Mesenteric fat pad (tissue), 1 donor: Measurements from ENCODE around the gene KLHL28. TPM values are rescaled to one million over a fixed set of nuclear protein-coding genes. Genes with fewer than 3 reads are reported as not detected.
A peak's percentile ranks its signal among the peaks of the same experiment; 100 is the strongest.
"Not testable (repeated sequence)": the region's sequence is repeated elsewhere in the genome, so short reads cannot be mapped to it uniquely, and the experiment has no call there.

Source experiments
- DNase-seq: peaks from one replicate; pipeline ENCODE4 v3.0.0-alpha.2; 2020; ENCODE audit warnings: low spot score
- total RNA-seq: library from RNA; stranded (reverse); fragmentation: NEBNext Ultra II Directional; extraction: Animal tissue kit (Norgen Biotek cat#: 25700); gene quantifications from one replicate; pipeline ENCODE4 v1.2.1, GENCODE V29; 2021
- donor health status: DM: yes; HTN: yes; CAD: no.

The KLHL28 gene
- total RNA-seq, 1 donor from 2014 or later = 10.0 TPM

DNA sequence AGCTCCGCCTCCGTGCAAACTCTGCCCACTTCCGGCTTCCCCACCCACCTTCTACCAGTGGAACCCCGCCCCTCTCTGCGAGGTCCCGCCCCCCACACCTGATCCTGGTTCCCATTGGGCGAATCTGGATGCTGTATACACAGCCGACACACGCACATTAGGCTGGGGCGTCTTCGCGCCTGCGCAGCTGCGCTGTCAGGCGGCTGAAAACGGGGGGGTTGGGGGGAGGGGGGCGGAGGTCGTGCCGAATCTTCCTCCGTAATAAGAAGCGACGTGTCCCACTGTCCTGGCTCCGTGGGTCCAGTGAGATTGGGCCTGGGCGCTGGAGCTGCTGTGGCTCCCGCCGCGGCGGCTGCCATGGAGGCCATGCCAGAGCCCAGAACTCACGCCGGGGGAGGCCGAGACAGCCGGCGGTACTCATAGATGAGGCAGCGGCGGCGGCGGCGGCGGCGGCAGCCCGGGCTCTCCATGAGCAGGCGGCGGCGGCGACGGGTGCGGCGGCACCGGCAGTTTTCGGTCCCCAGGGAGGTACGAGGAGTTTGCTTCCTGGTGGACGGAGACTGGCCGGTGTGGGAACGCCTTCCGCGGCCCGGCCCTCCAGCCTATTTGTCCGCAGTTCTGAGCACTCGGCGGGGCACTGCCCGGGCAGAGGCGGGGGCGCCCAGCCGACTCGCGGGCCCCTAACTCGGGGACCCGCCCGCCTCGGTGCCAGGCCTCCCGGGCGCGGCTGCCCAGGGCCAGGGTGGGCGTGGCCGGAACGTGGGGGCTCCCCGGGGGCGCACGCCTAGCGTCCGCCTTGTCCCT, 64.5 kb downstream of the KLHL28 start:
- peak; percentile 97 for DNase-seq

DNA sequence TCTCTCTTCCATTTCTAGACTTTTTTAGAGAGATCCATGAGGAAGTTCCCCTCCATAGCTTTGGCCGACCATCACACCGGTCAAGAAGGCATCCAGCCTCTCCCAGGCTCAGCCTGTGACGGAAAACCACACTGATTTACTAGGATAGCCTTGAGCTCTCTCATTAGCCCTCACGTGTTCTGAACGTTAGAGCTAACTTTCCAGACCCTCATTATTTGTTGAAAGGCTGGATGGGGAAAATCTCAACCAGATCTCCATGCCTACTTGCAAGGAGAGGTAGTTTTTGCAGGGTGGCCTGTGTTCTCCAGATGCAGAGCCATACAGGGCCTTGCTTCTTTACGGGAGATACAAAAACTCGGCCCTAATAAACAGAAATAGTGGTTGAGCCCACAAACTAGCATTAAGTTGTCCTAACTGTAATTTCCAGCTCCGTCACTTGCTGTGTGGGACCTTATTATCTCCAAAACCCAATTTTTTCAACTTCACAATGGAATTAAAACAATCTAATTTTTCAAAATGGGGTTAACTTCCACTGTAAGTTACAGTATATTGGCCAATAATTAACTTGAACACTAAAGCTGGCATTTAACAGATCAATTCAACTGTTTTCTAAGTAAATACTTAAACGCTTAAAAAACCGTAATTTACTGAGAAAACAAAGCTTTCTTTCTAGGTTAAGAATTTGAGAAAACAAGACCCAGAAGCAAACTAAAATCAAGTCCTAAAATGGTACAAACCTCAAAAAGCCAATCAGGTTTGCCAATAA, 65.3 kb downstream of the KLHL28 start:
- DNase-seq = no peak

GRCh38 chr14:44895716-44896115, 66.0 kb downstream of the KLHL28 start:
- no peak for DNase-seq

- DNase-seq = no peak
These were observed 68.2 kb downstream of the KLHL28 start for GRCh38 chr14:44893535-44893934.

DNA sequence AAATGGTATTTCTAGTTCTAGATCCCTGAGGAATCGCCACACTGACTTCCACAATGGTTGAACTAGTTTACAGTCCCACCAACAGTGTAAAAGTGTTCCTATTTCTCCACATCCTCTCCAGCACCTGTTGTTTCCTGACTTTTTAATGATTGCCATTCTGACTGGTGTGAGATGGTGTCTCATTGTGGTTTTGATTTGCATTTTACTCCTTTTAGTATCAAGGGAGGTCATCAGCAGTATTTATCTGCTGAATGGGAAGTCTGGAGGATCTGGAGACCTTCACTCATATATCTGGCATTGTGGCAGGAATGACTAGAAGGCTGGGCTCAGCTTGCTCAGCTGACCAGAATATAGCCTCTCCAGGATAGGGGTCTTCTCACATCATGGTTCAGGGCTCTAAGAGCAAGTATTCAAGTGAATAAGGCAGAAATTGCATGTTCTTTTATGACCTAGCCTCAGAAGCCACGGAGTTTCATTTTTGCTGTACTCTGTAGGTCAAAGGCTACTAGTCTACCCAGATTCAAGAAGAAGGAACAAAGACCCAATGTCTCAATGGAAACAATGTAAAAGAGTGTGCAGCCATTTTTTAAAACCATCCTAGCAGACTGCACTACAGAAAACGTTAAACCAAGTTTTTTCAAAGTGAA, 69.9 kb downstream of the KLHL28 start:
- DNase-seq = not testable (repeated sequence)

GRCh38 chr14:44889595-44890471, 71.9 kb downstream of the KLHL28 start:
- no peak for DNase-seq

DNA sequence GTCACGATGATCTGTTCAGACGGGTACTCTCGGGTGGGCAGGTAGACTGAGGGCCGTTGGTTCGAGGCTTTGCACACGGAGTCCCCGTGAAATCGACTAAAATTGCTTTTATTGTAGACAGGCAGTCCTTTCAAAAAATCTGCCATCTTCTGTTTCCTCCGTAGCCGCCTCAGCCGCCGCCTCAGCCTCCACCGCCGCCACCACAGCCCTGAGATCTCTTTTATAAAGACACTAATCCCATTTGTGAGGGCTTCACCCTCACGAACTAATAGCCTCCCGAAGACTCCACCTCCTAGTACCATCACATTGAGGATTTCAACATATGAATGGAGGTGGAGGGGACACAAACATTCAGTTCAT, 74.2 kb downstream of the KLHL28 start:
- no peak for DNase-seq

DNA sequence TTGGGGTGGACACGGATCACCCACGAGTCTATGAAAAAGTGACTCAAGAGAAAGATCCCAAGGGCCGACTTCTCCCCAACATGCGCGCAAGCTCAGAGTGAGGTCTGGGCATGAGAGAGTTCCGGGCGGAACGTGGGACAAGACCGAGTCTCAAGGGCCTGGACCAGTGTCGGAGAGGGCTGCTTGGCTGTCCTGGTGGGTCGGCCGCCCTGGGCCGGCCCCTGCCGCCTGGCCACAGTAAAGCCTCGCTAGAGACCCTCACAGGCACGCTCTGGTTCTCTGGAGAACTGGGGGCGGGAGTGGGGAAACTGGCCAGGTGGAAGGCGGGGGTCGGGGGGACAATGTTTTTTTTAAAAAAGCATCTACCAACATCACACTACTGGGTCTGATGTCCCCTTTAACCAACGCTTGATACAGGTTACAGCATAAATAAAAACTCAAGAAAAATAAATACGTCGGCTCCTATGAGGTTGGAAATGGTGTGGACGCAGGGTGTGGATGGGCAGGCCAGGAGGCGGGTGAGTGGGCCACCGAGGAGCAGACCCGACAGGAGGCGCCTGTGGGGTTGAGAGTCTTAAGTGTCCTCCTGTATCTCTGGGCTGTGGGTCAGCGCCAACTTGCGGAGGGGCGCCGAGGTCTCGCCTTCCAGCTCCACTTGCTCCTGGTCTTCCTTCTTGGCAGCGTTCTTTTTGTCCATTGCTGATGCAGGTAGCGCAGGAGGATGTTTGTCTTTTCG, 74.7 kb downstream of the KLHL28 start:
- no peak for DNase-seq

DNA sequence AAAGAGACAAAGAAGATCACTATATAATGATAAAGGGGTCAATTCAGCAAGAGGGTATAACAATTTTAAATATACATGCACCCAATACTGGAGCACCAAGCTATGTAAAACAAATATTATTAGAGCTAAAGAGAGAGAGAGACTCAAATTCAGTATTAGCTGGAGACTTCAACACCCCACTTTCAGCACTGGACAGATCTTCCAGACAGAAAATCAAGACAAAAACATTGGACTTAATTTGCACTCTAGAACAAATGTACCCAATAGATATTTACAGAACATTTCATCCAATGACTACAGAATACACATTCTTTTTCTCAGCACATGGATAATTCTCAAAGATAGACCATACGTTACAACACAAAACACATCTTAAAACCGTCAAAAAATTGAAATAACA, 81.0 kb downstream of the KLHL28 start:
- DNase-seq = no peak

Other genes starting within 250 kb of the KLHL28 start
- gene TOGARAM1, start 243 bp upstream of the KLHL28 start, total RNA-seq = 13.4 TPM
- 26.9 TPM for gene PRPF39, start 122.2 kb upstream of the KLHL28 start, total RNA-seq
- gene FKBP3, start 172.5 kb upstream of the KLHL28 start, total RNA-seq = 36.6 TPM
- gene FANCM, start 174.0 kb upstream of the KLHL28 start, total RNA-seq = 6.1 TPM